ENCODE data around the gene GLT6D1. TPM values are rescaled to one million over a fixed set of nuclear protein-coding genes. Genes with fewer than 3 reads are reported as not detected.

The GLT6D1 gene
- total RNA-seq, 4 donors from 2014 or later = not detected

DNA sequence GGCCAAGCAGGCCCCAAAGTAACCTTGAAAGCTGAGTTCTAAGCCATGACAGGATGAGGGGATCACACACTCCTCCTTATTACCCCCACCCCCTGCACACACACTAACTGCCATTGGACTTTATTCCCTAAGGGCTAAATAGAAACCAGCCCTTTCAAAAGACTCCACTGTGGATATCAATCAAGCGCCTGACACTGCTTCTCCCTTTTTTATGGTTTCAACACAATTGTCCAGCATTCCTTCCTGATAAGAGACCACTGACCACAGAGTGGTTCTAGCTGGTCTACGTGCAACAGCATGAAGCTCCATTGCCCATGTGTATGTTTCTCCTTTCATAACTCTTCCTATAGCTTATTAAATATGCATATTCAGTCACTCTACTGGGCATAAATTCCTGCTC is 43.1 kb downstream of the GLT6D1 start:
- no peak overlapping the region for H3K27ac ChIP-seq
- 83% methylated on average over 2 of the region's 2 CpGs for WGBS, 2 donors
- no peaks in the 10 kb centered on the region for H3K9me3 ChIP-seq
- no peaks in the 10 kb centered on the region for H3K36me3 ChIP-seq
- H3K27me3 ChIP-seq = no peaks in the 10 kb centered on the region
- H3K4me3 ChIP-seq (replicated peaks in 1 of 3) = no peak overlapping the region
- no peak for DNase-seq
- H3K4me1 ChIP-seq = no peaks in the 10 kb centered on the region
- TF ChIP-seq, protein P1, sequence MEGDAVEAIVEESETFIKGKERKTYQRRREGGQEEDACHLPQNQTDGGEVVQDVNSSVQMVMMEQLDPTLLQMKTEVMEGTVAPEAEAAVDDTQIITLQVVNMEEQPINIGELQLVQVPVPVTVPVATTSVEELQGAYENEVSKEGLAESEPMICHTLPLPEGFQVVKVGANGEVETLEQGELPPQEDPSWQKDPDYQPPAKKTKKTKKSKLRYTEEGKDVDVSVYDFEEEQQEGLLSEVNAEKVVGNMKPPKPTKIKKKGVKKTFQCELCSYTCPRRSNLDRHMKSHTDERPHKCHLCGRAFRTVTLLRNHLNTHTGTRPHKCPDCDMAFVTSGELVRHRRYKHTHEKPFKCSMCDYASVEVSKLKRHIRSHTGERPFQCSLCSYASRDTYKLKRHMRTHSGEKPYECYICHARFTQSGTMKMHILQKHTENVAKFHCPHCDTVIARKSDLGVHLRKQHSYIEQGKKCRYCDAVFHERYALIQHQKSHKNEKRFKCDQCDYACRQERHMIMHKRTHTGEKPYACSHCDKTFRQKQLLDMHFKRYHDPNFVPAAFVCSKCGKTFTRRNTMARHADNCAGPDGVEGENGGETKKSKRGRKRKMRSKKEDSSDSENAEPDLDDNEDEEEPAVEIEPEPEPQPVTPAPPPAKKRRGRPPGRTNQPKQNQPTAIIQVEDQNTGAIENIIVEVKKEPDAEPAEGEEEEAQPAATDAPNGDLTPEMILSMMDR (IDR thresholded peaks at IDR 0.05) = no peak
- TF ChIP-seq POLR2A (IDR thresholded peaks at IDR 0.05) = no peak
- intact Hi-C loops (cut with DNase I) = no loop called here

DNA sequence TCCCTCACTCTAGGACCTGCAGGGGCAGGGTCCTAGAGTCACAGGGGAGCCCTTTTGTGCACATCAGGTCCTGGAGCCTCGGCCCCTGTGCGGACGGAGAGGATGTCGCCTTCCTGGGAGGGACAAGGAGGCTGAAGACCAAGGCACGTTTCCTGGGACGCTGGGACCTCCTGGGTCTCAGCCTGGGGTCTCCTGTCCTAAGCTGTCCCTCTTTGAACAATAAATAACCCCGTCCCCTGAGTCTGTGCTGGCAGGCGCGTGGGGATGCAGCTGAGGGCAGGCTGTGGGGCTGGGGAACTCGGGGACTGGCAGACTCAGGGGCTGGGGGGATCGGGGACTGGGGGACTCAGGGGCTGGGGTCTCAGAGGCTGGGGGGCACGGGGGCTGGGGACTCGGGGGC is 46.7 kb downstream of the GLT6D1 start:
- DNase-seq = no peak
- TF ChIP-seq, protein P1 (IDR thresholded peaks at IDR 0.05) = no peak
- TF ChIP-seq POLR2A (IDR thresholded peaks at IDR 0.05) = no peak
- H3K27me3 ChIP-seq = no peaks in the 10 kb centered on the region

DNA sequence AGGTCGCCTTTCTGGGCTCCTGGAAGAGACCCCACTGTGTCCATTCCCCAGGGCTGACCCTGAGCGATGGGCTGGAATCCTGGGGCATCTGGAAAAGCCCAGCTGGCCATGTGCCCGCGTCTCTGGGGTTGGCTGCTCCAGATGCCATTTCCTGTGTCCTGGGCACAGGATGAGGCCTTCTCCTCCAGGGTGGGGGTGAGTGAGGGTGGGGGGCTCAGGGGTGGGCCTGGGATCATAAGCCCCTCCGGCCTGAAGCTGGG is 47.1 kb downstream of the GLT6D1 start:
- DNase-seq = no peak
- WGBS, 2 donors = 86% methylated on average over 5 of the region's 5 CpGs; no CpG with 5 or more reads in 1 of the 2 donors
- intact Hi-C loops (cut with DNase I) = no loop called here
- no peaks in the 10 kb centered on the region for H3K36me3 ChIP-seq
- H3K4me3 ChIP-seq (replicated peaks in 1 of 3) = no peak overlapping the region
- H3K27me3 ChIP-seq = no peaks in the 10 kb centered on the region
- H3K9me3 ChIP-seq = no peaks in the 10 kb centered on the region
- TF ChIP-seq, protein P1 (IDR thresholded peaks at IDR 0.05) = no peak
- TF ChIP-seq POLR2A (IDR thresholded peaks at IDR 0.05) = no peak
- H3K4me1 ChIP-seq = no peaks in the 10 kb centered on the region
- no peak overlapping the region for H3K27ac ChIP-seq

More for the DNA sequence above, 46.7 kb downstream of the GLT6D1 start:
- Histone ChIP-seq H3K4me1 (no peaks in the 10 kb centered on the region), H3K36me3 (no peaks in the 10 kb centered on the region), H3K9me3 (no peaks in the 10 kb centered on the region), H3K4me3 (replicated peaks in 1 of 3) (no peak overlapping the region), H3K27ac (no peak overlapping the region)
- WGBS, 2 donors = 75 to 76% methylated on average over 6 to 7 of the region's 13 CpGs
- intact Hi-C loops (cut with DNase I) = no loop called here

DNA sequence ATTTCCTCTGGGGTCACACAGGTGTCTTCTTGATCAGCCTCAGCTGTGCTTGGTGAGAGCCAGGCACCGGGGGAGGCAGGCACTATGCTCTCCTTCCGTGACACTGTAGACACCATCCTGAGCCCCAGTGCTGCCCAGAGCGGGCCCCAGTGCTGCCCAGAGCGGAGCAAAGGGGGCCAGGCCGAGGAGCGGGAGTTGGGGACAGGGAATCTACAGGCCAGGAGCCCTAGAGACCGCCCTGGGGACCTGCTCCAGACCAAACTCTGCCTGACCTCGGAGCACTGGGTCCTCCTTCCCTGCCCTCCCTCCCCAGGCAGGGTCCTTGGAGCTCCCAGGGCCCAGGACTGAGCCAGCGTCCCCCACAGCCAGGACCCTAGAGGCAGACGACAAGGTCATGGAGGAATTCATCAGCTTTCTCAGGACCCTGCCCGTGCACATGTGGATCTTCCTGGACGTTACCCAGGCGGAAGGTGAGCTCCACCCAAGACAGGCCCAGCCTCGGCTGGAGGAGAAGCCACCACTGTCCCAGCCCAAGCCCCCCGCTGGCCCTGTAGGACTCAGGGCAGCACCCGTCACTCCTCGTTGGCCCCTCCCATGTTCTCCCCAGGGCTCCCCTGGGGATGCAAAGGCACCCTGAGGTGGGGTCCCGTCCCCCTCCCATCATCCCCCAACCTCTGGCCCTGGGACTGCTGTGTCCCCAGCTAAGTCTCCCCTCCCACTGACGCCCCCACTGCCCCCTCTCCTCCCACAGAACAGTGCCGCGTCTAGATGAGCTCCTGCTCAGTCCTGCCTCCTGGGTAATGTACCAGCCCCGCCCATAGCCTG is 47.6 kb downstream of the GLT6D1 start:
- Histone ChIP-seq H3K27ac (no peak overlapping the region), H3K9me3 (no peaks in the 10 kb centered on the region), H3K36me3 (no peaks in the 10 kb centered on the region), H3K4me1 (no peaks in the 10 kb centered on the region), H3K4me3 (replicated peaks in 1 of 3) (no peak overlapping the region), H3K27me3 (no peaks in the 10 kb centered on the region)
- DNase-seq = no peak
- 72 to 87% methylated on average over 5 to 19 of the region's 22 CpGs for WGBS, 2 donors
- intact Hi-C loops (cut with DNase I) = no loop called here
- TF ChIP-seq, protein P1 (IDR thresholded peaks at IDR 0.05) = no peak
- no peak for TF ChIP-seq POLR2A (IDR thresholded peaks at IDR 0.05)

DNA sequence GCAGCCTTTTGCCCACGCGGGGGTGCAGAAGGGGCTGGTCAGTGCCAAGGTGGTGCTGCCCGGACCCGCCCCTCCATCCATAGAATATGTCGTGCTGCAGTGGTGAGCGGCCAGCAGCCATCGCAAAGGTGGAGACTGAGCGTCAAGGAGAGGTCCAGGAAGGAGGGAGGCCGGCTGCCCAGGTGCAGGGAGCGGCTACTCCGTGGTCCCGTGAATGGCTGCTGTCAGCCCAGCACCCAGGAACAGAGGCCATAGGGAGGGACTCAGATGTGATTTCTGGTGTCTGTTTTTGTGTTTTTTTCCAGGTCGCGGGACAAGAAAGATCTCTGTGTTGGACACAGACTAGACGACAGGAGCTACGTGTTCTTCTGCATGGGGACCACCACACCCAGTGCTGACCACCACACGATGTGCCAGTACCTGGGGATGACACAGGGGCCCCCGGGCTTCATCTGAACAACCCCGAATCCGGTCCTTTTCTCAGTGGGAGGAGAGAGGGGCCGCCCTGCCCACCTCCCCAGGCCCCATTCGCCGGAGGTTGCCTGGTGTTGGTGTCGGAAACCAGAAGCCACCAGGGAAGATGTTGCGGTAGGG is 48.8 kb downstream of the GLT6D1 start:
- H3K36me3 ChIP-seq = no peaks in the 10 kb centered on the region
- intact Hi-C loops (cut with DNase I) = no loop called here
- H3K4me1 ChIP-seq = no peaks in the 10 kb centered on the region
- H3K4me3 ChIP-seq (replicated peaks in 1 of 3) = no peak overlapping the region
- H3K9me3 ChIP-seq = no peaks in the 10 kb centered on the region
- no peak overlapping the region for H3K27ac ChIP-seq
- DNase-seq = no peak
- no peaks in the 10 kb centered on the region for H3K27me3 ChIP-seq
- TF ChIP-seq POLR2A (IDR thresholded peaks at IDR 0.05) = no peak
- WGBS, 2 donors = 80 to 84% methylated on average over 19 to 24 of the region's 25 CpGs
